T follicular helper cell (primary cell): ENCODE results near the gene MOB3B.

ENCODE experiments used
- DNase-seq: peaks from one replicate; pipeline ENCODE4 v3.0.0-alpha.2; 2020; ENCODE audit warnings: low read depth

The MOB3B gene

DNA sequence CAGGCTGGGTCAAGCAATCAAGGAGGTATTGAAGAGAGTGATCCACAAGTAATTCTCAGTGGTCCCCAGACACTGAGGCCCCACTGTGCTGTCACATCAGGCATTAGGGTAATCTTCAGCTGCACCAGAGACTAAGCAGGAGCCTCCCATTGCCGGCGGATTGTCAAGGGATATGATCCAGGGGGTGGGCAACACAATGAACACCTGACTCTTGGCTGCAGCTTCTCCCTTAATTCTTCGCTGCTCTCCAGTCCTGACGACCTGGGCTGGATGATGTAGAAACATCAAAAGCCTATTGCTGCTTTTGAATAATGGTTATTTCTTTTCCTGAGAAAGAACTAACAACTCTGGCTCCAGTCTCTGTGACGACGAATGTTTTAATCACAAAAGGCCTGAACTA lies 83.9 kb downstream of the MOB3B start:
- DNase-seq = no peak

DNA sequence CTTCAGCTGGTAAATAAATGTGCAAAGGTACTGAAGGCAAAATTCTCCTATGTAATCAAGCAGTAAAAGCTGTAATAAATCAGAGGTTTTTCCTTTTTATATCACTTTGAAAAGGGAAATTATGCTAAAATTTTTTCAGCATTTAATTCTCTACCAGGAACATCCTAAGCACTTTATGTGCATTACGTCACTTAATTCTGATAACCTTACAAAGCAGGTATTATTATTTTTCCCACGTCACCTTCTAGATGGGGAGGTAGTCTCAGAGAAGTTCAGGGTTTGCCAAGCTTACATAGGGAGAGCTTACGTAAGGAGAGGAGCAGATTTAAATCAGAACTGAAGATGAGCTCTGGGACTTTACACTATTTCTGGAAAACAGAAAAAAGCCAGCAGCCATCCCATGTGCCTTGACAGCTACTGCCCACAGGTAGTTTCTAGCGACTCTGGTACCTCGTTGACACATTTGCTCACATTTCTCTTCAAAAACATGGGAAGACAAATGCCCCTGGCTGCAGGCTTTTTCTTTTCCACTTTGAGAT lies 84.5 kb downstream of the MOB3B start:
- DNase-seq = no peak

DNA sequence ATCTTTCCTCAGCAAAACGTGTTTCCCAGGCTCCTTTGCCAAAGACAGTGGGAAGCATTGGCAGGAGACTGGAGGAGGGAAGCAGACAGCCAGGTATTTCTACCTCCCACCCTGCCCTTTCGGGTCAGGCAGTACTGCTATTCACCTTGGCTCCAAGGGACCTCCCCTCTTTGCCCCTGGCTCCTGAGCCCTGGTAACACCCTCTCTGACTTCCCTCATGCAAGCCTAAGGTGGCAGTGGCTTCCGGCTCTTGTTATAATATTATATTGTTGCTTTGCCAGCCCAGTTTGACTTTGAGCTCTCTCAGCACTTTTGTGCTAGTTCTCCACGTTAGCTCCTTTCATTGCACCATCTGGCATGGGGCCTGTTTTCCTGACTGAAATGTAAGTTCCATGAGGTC lies 87.2 kb downstream of the MOB3B start:
- DNase-seq = no peak

DNA sequence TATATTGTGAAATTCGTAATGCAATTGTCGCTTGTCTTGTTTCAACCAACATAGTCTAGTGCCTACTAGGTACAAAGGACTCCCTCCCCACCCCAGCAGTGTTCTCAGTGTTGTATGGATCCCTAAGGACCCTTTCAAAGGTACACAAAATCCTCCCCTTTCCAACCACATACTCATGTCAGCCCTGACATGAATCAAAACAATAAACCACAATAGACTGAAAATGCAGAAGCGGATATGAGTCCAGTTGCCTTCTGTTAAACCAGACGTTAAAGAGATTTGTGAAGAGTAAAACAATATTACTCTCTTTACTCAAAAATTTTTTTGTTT lies 87.9 kb downstream of the MOB3B start:
- no peak for DNase-seq

DNA sequence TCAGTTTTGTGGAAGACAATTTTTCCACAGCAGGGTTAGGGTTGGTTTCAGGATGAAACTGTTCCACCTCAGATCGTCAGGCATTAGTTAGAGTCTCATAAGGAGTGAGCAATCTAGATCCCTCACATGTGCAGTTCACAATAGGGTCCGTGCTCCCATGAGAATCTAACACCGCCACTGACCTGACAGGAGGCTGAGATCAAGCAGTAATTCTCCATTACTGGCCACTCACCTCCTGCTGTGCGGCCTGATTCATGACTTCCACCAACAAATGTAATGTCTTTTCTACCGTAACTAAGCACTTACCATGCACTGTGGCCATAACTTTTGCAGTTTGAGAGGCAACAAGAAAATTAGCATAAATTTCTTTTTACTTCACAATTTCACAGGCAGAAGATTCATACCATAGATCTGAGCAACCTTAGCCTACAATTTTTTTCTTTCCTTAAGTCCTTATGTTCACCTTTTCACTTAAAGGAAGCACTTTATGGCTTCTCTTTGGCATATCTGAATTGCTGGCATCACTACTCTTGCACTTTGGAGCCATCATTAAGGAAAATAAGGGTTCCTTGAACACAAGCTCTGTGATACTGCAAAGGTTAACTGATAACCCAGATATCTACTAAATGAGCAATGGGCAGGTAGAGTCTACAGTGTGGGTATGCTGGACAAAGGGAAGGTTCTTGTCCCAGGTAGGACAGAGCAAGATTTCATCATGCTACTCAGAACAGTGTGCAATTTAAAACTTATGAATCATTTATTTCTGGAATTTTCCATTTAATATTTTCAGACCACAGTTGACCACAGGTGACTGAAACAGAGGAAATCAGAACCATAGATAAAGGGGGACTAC lies 88.5 kb downstream of the MOB3B start:
- no peak for DNase-seq

DNA sequence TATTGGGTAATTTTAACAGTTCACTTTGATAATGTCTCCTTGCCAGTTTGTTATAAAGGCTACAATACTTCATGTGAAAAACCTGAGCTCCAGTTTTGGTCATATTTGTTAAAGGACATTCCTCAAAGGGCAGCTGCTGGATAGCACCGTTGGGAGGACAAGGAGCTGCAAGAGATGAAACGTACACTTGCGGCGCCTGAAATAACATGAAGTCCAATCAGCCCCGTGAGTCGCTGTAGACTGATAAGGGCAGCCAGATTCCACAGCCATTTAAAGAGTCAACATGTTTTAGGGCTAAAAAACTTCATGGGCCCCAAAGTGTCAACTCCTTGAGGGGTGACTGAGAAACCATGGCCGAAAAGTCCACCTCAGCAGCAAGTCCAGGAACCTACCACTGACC lies 91.1 kb downstream of the MOB3B start:
- DNase-seq = no peak

DNA sequence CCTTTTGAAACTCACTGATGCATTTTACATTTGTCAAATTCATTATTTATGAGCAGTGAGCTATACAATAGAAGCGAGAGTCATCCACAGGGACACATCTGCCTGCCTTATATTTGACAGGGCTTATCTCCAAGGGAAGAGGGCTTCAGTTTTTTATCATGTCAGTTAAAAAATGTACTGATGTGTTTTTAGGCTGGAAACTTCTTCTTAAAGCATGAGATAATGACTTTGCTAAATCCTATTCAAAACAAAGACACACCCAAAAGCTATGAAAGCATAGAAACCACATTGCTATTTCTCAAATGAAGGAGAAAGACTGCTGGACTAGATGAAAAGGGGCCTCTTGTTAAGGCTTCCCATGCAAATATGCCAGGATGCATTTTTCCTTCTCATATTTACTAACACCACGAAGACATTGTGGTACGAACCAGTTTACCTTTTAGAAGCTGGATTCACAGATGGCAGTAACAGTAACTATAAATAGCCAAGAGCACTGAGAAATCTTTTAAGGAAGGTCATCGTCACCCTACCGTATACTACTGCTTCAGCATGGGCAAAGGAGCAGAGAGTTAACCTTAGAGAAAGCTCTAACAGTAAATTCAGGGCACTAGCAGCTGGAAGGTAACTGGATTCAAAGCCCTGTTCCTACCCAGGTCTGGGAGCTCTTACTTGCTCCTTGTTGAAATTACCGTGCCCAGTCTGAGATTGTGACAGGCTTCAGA lies 91.8 kb downstream of the MOB3B start:
- no peak for DNase-seq

DNA sequence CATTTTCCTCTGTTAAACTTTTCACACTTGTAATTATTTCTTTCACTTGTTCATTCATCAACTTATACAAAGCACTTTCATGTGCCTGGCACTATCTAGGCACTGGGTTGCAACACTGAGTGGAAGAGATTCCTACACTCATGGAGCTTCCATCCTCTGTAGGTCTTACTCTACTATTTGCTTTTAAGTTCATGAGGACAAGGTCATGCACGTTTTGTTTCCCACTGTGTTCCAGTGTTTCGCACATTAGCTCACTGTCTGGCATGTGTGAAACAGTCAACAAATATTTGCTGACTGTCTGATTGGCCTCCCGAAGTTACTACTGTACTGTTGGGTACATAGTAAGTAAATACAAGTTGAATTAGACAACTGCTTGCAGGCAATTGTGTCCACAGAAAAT lies 93.4 kb downstream of the MOB3B start:
- DNase-seq = no peak

DNA sequence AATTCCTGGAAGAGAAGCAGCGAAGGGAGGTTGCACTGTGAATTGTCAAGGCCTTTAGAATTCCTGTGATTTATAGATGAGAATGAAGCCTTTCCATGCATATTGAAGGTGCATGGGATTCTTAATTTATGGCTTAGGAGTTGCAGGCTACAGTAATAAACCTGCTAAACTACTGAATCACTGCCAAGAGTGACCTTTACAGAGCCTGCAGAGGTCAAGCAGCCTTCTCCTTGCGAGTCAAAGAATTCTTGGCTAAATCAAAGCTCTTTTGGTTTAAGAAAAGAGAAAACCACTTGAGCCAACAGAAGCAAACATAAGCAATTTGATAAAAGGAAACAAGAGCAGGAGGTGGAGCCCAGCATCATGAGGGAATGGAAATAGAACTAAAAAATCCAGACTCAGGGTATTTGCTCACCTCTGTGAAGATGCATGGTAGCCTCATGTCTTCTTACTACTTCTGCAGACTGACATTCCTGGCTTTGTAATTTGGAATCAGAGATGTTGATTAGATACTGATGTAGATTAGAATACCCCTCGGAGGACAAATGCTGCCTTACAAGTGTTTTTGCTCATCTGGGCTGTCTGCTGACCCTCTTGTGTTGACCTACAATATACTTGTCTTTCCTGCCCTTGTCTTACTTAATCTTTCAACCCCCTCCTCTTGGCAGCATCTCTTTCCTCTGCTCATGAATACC lies 95.8 kb downstream of the MOB3B start:
- DNase-seq = no peak

DNA sequence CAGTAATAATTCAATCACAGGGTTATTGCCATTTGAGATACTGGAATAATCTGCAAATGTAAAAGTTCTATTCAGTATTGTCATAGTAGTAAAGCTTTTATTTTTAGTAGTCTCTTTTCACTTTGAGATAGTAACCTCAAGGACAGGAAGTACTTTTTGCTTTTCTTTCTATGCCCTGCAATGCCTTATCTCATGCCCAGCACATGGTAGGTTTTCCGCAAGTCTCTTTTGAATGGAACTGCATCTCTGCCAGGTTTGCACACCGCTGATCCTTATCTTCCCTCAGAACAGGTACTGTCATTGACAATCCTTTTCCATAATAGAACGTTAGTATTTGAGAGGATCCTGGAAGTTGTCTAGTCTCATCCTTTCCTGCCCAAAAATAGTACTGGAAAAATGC lies 97.3 kb downstream of the MOB3B start:
- no peak for DNase-seq

DNA sequence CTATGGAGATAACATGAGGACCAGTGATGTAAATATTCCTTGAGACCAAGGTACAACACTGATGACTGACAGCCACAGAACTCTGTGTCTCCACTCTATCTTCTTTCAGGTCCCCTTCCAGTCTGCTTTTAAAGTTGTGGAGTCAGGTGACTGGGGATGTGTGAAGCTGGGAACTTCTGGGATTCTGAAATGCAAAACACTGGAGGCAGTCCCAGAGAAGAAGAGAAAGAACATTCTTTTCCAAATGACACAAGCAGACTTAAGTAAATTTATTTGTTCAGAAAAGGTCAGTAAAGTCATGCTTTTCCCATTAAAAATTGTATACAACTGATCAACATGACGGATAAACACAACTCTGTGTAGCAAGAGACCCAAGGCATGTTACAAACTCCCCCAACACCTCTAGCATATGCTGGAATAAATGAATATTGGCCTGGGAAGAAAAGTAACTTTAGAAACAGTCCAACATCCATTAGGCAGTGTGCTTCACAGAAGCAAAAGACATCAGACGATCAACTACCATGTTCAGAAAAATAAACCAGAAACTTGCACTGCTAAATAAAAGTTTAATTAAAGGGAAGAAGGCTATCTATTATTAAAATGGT lies 98.0 kb downstream of the MOB3B start:
- no peak for DNase-seq

DNA sequence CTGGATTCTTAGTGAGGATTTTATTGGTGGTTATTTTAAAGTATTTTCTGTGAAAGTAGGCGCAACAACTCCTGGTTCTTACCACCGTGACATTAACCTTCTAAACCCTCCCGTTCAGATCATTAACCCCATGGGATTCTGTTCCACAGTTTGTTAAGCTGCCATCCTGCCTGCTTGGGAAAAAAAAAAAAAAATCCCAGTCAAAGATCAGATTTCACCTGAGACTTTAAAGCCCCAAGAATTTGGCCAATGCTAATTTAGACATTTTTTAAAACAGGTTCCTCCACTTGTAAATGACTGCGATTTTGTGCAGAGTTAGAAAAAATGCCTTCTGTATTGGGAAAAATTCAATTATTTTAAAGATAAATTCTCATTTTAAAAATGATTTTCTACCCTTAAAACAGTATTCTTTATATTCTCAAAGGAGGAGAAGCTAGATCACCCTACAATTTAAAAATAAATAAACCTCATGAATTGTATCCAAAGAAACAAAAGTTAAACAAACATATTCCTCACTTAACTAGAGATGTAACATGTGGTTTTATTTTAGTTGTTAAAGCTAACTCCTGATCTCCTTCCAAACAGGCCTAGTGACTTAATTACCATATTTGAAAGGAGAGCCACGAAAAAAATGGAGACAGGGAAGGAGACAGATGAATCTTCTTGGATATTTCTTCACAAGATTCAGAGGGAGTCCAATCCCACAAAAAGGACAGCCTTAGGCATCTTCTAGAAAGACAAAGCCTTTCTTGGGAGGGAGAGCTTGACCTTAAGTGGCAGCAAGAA lies 98.7 kb downstream of the MOB3B start:
- no peak for DNase-seq

DNA sequence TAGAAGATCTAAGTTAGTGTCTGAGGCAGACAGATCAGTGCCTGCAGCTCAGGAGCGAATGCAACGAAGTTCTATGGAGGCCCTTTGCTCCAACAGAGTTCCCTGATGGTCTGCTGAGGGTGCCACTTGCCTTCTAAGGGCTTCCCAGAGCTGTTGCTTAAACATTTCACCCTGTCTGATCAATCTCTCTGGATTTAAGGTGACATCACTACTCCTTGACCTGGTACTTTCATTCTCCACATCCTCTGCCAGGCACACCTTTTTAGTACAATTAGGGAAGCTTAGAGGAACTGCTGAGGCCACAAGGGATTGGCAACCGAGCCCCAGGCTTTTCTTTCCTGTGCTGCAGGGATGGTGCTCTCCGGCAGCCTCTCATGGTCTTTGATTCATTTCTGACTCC lies 99.7 kb downstream of the MOB3B start:
- no peak for DNase-seq

DNA sequence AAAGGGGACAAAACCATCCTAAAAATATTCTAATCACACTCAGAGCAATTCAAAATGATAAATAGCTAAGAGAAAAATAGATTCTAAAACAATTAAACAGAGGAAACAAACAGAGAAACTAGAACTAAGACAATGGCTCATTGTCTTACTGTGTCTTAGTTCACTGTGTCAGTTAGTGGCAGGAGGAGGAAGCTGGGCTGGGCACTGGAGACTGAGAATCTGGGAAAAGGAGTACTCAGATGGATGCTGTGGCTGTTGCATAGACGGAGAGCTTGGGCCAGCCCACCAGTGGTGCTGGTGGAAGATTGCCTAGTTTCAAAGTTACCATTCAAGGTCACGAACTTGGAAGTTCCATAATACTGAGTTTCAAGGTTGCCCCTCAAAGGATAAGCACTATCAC lies 100.2 kb downstream of the MOB3B start:
- no peak for DNase-seq

DNA sequence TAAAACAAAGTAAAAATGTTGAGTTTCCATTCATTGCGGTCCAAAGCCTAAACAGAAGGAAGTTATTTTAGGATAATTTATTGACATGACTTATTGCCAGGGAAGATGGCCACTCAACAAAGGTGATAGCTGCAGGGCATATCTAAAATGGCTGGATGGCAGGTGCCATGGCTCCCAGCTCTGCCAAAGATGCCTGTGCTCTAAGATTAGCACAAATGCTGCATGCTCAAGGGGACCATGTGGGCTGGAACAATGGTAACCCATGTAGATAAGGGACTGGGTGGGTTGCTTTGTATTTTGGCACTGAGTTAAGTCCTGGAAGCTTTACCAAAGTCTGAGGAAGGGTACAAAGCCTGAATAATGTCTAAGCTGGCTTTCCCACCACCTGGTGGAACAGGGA lies 101.1 kb downstream of the MOB3B start:
- DNase-seq = no peak

DNA sequence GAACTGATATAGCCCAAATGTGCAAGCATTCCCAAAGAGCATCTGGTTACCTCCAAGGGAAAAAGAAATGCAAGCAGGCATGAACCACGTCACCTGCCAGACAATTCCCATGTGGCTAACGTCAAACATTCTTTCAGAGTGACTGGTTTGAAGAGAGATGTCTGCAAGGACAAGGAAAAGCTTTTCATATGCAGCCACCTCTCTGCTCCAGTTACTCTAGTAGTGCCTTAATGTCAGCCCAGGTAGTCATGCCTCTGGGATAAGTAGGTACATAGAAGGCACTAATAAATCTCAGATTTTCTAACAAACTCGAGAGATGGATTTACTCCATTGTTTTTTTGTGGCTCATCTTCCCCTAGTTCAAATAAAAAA lies 102.4 kb downstream of the MOB3B start:
- DNase-seq = no peak

DNA sequence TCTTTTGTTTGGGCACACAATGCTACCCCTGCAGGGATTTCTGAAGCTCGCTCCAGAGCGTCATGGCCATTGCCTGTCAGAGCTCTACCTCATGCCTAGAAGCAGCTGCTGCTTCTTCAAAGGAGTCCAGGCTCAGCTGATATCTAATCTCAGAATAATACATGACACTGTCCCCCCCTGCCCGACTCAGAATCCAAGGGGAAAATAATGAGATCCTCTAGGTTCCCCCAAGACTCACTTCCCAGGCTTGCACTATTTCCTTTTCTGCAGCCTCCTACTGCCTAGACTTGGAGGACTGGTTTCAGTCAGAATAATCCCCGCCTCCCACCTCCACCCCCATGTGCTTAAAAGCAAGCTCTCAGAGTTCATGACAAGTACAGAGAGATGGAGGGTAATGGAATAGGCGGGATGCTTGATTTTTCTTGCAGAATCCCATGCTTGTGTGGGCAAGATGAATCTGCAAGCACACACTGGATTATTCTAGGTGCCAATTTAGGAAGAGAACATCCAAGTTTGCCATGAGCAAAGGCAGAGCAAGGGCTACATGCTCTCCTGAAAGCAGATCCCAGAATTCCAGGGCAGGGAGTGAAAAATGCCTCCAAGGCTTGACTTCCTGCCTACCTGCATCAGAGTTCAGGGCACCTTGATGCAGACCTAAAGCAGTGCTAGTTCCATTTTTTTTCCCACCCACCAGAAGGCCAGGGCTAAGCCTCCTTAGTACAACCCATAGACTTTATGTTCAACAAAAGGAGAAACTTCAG lies 102.9 kb downstream of the MOB3B start:
- DNase-seq = no peak

DNA sequence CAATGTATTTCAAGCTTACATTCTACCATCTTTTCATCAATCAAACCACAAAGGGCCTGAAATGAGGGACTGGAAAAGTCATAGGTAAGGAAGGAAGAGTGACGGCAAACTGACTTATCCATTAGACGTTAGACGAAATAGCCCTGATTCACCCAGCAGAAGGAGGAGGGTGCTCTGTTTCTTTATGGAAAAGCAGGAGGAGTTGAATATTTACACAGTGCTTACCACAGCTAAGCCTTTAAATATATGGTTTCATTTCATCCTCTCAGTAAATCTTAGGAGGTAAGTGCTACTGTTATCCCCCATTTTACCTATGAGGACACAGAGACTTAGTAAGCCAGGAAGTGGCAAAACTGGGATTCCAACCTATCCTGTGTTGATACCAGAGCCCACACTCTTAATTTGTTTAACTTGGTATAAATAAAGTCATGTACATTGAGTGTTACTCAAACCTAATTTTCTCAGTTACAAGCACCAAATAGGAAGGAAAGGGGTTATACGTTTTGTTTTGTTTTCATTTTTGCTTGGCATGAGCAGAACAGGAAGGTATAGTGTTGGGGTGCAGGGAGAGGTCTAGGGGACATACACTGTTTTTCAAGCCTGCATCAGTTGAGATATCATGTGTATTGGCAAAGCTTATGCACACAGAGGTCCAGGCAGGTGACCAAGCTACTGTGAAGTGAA lies 103.6 kb downstream of the MOB3B start:
- no peak for DNase-seq

DNA sequence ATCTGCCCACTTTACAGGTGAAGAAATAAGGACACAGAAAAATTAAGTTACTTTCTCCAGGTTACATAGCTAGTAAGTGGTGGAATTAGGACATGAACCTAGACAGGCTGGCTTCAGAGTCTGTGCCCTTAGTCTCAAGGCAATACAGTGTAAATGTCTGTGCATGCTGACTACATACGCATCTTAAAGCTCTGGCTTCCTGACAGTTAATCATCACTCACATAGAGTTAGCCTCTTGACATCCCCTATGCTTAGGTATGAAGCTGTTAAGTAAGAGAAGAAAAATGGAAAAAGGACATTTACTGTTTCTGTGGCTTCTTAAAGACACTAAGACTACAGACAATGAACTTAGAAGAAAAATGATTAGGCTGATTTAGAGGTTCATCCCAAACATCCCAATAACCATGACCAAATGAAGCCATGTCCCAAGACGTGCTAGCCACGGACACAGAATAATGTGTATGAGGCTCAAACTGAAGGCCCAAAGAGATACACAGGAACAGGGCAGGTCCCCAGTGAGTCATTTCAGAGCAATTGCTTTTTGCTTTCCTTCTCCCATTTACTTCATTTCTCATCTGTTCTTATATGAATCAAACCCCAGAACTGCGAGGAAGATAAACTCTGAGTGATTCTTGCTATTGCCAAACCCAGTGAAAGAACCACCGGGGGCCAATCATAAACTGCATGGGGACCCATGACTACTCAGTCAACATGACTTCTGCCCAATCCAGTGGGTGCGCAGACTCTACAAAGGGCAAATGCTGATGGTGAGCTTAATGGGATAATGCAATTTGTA lies 105.5 kb downstream of the MOB3B start:
- DNase-seq = no peak
